Activated CD4-positive, alpha-beta T cell treated with anti-CD3 and anti-CD28 coated beads for 36 hours (primary cell): ENCODE measurements around the gene C17orf50. TPM values are rescaled to one million over a fixed set of nuclear protein-coding genes. Genes with fewer than 3 reads are reported as not detected.

ENCODE experiments used
- ATAC-seq: fragments of 200-7000 bp; cut with Tn5 transposase; one replicate; pipeline ENCODE4 v1.10.0; 2021; ENCODE audit warnings: mild to moderate bottlenecking, moderate library complexity
- CTCF ChIA-PET: fragments of 350-600 bp; sonication (Branson Sonifier 250); formaldehyde crosslinking; loops from one replicate; lab custom pipeline; 2021; ENCODE audit warnings: antibody characterized with exemption; lab: Charles Lee
- POLR2A ChIA-PET: fragments of 350-600 bp; sonication (Branson Sonifier 250); formaldehyde crosslinking; loops from one replicate; lab custom pipeline; 2021; ENCODE audit warnings: antibody characterized with exemption, inconsistent platforms; lab: Charles Lee
- DNase-seq: peaks from one replicate; pipeline ENCODE4 v3.0.0-alpha.2; 2020
- H3K27ac Mint-ChIP-seq: one replicate; pipeline ENCODE4 v1.8.0; 2021; ENCODE audit warnings: mixed read lengths
- H3K27me3 Mint-ChIP-seq: one replicate; pipeline ENCODE4 v1.8.0; 2021; ENCODE audit warnings: mixed read lengths
- H3K36me3 Mint-ChIP-seq: one replicate; pipeline ENCODE4 v1.8.0; 2021; ENCODE audit warnings: low read depth, mixed read lengths
- H3K4me1 Mint-ChIP-seq: one replicate; pipeline ENCODE4 v1.8.0; 2021; ENCODE audit warnings: mixed read lengths
- H3K4me3 Mint-ChIP-seq: one replicate; pipeline ENCODE4 v1.8.0; 2021; ENCODE audit warnings: mild to moderate bottlenecking, moderate library complexity, mixed read lengths
- H3K9me3 Mint-ChIP-seq: one replicate; pipeline ENCODE4 v1.8.0; 2021; ENCODE audit warnings: low read depth, mixed read lengths
- intact Hi-C, 2 experiments: fragments of 100-400 bp; cut with DNase I in 1 of 2; cut with micrococcal nuclease in 1 of 2; formaldehyde crosslinking; loops; one replicate each; pipeline versions ENCODE4 v1.14.2 to v1.15.1; 2022 to 2024; cut with DNase I, micrococcal nuclease
- total RNA-seq, 2 experiments: library from RNA; stranded (reverse); gene quantifications; one replicate each; pipeline ENCODE4 v1.2.3, GENCODE V29; 2021

Gene C17orf50
- total RNA-seq, 2 experiments from 2014 or later: not detected

GRCh38 chr17:35788477-35789368, 28.0 kb downstream of the C17orf50 start:
- intact Hi-C loops: no loop called here
- ChIA-PET CTCF (interaction anchor here (0.6 to 1.9 kb wide), 8 partner anchors 11 to 958 kb away, joined by 3 to 8 read pairs (median 4); no protein-coding TSS in a partner anchor), POLR2A (no interaction called here)
- H3K9me3 Mint-ChIP-seq: no peaks in the 10 kb centered on the region
- no peak for DNase-seq
- no peaks in the 10 kb centered on the region for H3K36me3 Mint-ChIP-seq
- ATAC-seq: peak; percentile 71
- H3K27ac Mint-ChIP-seq: no peak overlapping the region
- H3K4me1 Mint-ChIP-seq: peaks cover 23% of the 10 kb centered on the region
- peaks cover 8% of the 10 kb centered on the region for H3K27me3 Mint-ChIP-seq
- H3K4me3 Mint-ChIP-seq: no peak overlapping the region

GRCh38 chr17:35790841-35791240, 30.2 kb downstream of the C17orf50 start:
- Mint-ChIP-seq H3K4me1 (peaks cover 32% of the 10 kb centered on the region), H3K9me3 (no peaks in the 10 kb centered on the region), H3K27ac (no peak overlapping the region), H3K27me3 (peaks cover 16% of the 10 kb centered on the region), H3K36me3 (no peaks in the 10 kb centered on the region), H3K4me3 (no peak overlapping the region)
- intact Hi-C loops: no loop called here
- DNase-seq (no peak), ATAC-seq (no peak)
- ChIA-PET POLR2A (no interaction called here), CTCF (interaction anchor here (0.5 to 1.8 kb wide), 4 partner anchors 9 to 697 kb away, joined by 3 to 5 read pairs (median 4); no protein-coding TSS in a partner anchor)

- H3K27me3 Mint-ChIP-seq: peaks cover 22% of the 10 kb centered on the region
- H3K4me1 Mint-ChIP-seq: peaks cover 36% of the 10 kb centered on the region
- H3K36me3 Mint-ChIP-seq: no peaks in the 10 kb centered on the region
- no peak overlapping the region for H3K4me3 Mint-ChIP-seq
- ChIA-PET CTCF (interaction anchor here (0.7 to 7.8 kb wide), 7 partner anchors 10 to 233 kb away, joined by 3 to 46 read pairs (median 5); partner anchors contain the start of gene TAF15), POLR2A (no interaction called here)
- intact Hi-C loops: no loop called here
- DNase-seq: no peak
- no peak overlapping the region for H3K27ac Mint-ChIP-seq
- H3K9me3 Mint-ChIP-seq: no peaks in the 10 kb centered on the region
- ATAC-seq: no peak
These were observed 31.1 kb downstream of the C17orf50 start for GRCh38 chr17:35791681-35792350.

- H3K27ac Mint-ChIP-seq: no peak overlapping the region
- ATAC-seq (no peak), DNase-seq (no peak)
- H3K36me3 Mint-ChIP-seq: no peaks in the 10 kb centered on the region
- ChIA-PET CTCF (interaction anchor here (2.3 to 7.8 kb wide), 2 partner anchors 16 to 30 kb away, joined by 16 to 46 read pairs; partner anchors contain the start of gene TAF15), POLR2A (interaction anchor here (0.5 kb wide), 1 partner anchor 192 kb away, joined by 7 read pairs; no protein-coding TSS in a partner anchor)
- peaks cover 26% of the 10 kb centered on the region for H3K27me3 Mint-ChIP-seq
- peaks cover 28% of the 10 kb centered on the region for H3K4me1 Mint-ChIP-seq
- intact Hi-C loops: no loop called here
- no peaks in the 10 kb centered on the region for H3K9me3 Mint-ChIP-seq
- no peak overlapping the region for H3K4me3 Mint-ChIP-seq
These were observed 32.6 kb downstream of the C17orf50 start for GRCh38 chr17:35793257-35793656.

- H3K4me1 Mint-ChIP-seq: peaks cover 20% of the 10 kb centered on the region
- CTCF ChIA-PET: interaction anchor here (0.6 to 7.8 kb wide), 6 partner anchors 10 to 31 kb away, joined by 3 to 46 read pairs (median 8); partner anchors contain the start of gene TAF15
- H3K4me3 Mint-ChIP-seq: peak within 1 kb of the TSS; percentile 67
- DNase-seq (peak; percentile 70), ATAC-seq (peak; percentile 81)
- intact Hi-C loops: no loop called here
- POLR2A ChIA-PET: interaction anchor here (1.3 to 1.4 kb wide), 2 partner anchors 14 to 31 kb away, joined by 3 read pairs; partner anchors contain the start of gene TAF15
- no peaks in the 10 kb centered on the region for H3K36me3 Mint-ChIP-seq
- H3K27ac Mint-ChIP-seq: peak within 1 kb of the TSS; percentile 3
- no peaks in the 10 kb centered on the region for H3K9me3 Mint-ChIP-seq
- H3K27me3 Mint-ChIP-seq: peaks cover 26% of the 10 kb centered on the region
These were observed 34.6 kb downstream of the C17orf50 start, which contains the start of gene MMP28 for GRCh38 chr17:35795007-35795870. Gene MMP28, minus strand, starts transcription at chr17:35795641. Its CDS starts 264 bp downstream, at chr17:35795377.

GRCh38 chr17:35795871-35796265, 35.2 kb downstream of the C17orf50 start:
- ChIA-PET POLR2A (interaction anchor here (1.4 kb wide), 1 partner anchor 13 kb away, joined by 3 read pairs; the partner anchor contains the start of gene TAF15), CTCF (interaction anchor here (1.1 to 7.8 kb wide), 7 partner anchors 9 to 31 kb away, joined by 3 to 46 read pairs (median 5); partner anchors contain the start of gene TAF15)
- DNase-seq (no peak), ATAC-seq (no peak)
- H3K4me1 Mint-ChIP-seq: peaks cover 21% of the 10 kb centered on the region
- H3K27ac Mint-ChIP-seq: peak overlapping the region; percentile 3
- intact Hi-C loops: no loop called here
- no peaks in the 10 kb centered on the region for H3K36me3 Mint-ChIP-seq
- H3K27me3 Mint-ChIP-seq: peaks cover 26% of the 10 kb centered on the region
- no peaks in the 10 kb centered on the region for H3K9me3 Mint-ChIP-seq
- peak overlapping the region; percentile 67 for H3K4me3 Mint-ChIP-seq

DNA sequence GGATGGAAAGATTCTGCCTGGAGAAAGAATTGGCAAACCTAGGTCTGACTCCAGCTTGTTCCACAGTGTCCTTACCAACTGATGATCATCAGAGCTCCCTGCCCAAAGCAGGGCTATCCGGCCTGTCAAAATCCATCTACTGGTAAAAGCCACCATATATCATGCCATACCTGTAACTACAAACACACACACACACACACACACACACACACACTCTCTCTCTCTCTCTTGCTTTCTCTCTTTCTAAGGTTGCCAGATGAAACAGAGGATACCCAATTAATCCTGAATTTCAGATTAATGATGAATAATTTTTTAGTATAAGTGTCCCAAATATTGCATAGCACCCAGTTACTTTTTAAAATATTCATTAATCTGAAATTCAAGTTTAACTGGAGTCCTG, 36.3 kb downstream of the C17orf50 start:
- H3K9me3 Mint-ChIP-seq: no peaks in the 10 kb centered on the region
- ATAC-seq: no peak
- H3K4me1 Mint-ChIP-seq: peaks cover 32% of the 10 kb centered on the region
- no peak overlapping the region for H3K27ac Mint-ChIP-seq
- H3K36me3 Mint-ChIP-seq: no peaks in the 10 kb centered on the region
- no peak overlapping the region for H3K4me3 Mint-ChIP-seq
- H3K27me3 Mint-ChIP-seq: peaks cover 26% of the 10 kb centered on the region
- no peak for DNase-seq
- intact Hi-C loops: no loop called here
- POLR2A ChIA-PET: interaction anchor here (0.7 kb wide), 1 partner anchor 12 kb away, joined by 4 read pairs; the partner anchor contains the start of gene TAF15
- CTCF ChIA-PET: interaction anchor here (0.8 to 7.8 kb wide), 7 partner anchors 8 to 32 kb away, joined by 3 to 46 read pairs (median 5); partner anchors contain the start of gene TAF15

- no peaks in the 10 kb centered on the region for H3K9me3 Mint-ChIP-seq
- intact Hi-C loops: no loop called here
- no peaks in the 10 kb centered on the region for H3K36me3 Mint-ChIP-seq
- ChIA-PET POLR2A (no interaction called here), CTCF (interaction anchor here (0.8 to 7.8 kb wide), 5 partner anchors 8 to 33 kb away, joined by 3 to 46 read pairs (median 13); partner anchors contain the start of gene TAF15)
- no peak for DNase-seq
- no peak overlapping the region for H3K4me3 Mint-ChIP-seq
- no peak for ATAC-seq
- H3K4me1 Mint-ChIP-seq: peaks cover 29% of the 10 kb centered on the region
- H3K27ac Mint-ChIP-seq: no peak overlapping the region
- peaks cover 23% of the 10 kb centered on the region for H3K27me3 Mint-ChIP-seq
These were observed 36.7 kb downstream of the C17orf50 start for GRCh38 chr17:35797370-35797769.

DNA sequence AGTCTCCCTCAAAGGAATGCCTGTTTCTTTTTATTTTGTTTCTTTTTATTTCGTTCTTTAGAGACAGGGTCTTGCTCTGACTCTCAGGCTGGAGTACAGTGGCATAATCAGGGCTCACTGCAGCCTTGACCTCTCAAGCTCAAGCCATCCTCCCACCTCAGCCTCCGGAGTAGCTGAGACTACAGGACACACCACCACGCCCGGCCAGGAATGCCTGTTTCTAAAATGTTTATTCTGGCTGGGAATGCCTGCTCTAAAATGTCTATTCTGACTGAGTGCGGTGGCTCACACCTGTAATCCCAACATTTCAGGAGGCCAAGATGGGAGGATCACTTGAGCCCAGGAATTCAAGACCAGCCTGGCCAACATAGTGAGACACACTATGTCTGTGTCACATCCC, 37.2 kb downstream of the C17orf50 start:
- intact Hi-C loops: no loop called here
- no peak for ATAC-seq
- H3K27ac Mint-ChIP-seq: no peak overlapping the region

GRCh38 chr17:35799942-35800341, 39.3 kb downstream of the C17orf50 start:
- ATAC-seq (no peak), DNase-seq (no peak)
- Mint-ChIP-seq H3K9me3 (no peaks in the 10 kb centered on the region), H3K27ac (no peak overlapping the region), H3K36me3 (no peaks in the 10 kb centered on the region), H3K4me3 (no peak overlapping the region), H3K4me1 (peaks cover 35% of the 10 kb centered on the region), H3K27me3 (peaks cover 12% of the 10 kb centered on the region)
- CTCF ChIA-PET: interaction anchor here (0.8 to 1.5 kb wide), 2 partner anchors 9 to 36 kb away, joined by 4 to 7 read pairs; partner anchors contain the start of gene TAF15
- POLR2A ChIA-PET: no interaction called here
- intact Hi-C loops: loop anchor here in 1 of 2 experiments (10.0 kb wide), 1 partner anchor 365 kb away; the partner anchor contains the start of gene SLFN12

More for the DNA sequence above, 37.2 kb downstream of the C17orf50 start:
- Mint-ChIP-seq H3K4me3 (no peak overlapping the region), H3K4me1 (peaks cover 33% of the 10 kb centered on the region), H3K9me3 (no peaks in the 10 kb centered on the region), H3K27me3 (peaks cover 23% of the 10 kb centered on the region), H3K36me3 (no peaks in the 10 kb centered on the region)
- CTCF ChIA-PET: interaction anchor here (1.3 to 7.8 kb wide), 3 partner anchors 11 to 33 kb away, joined by 3 to 46 read pairs (median 38); partner anchors contain the start of gene TAF15
- POLR2A ChIA-PET: no interaction called here
- DNase-seq: no peak
